Endometrium (tissue), 2 donors: Measurements from ENCODE around the gene MSX2.

Experiments used
- FAIRE-seq: peaks from 2 replicates; lab custom pipeline; 2012; peaks lifted over from hg19 to GRCh38; lab: Jason Lieb, UNC
- donor health status: control.
- donor health status: control.

Gene MSX2

GRCh38 chr5:174718880-174719610, 5.3 kb upstream of the MSX2 start:
- no peak for FAIRE-seq

GRCh38 chr5:174719793-174720611, 4.4 kb upstream of the MSX2 start:
- FAIRE-seq: no peak

GRCh38 chr5:174720612-174721529, 3.5 kb upstream of the MSX2 start:
- no peak for FAIRE-seq

- no peak for FAIRE-seq
These were observed 2.6 kb upstream of the MSX2 start for GRCh38 chr5:174721530-174722432.

GRCh38 chr5:174722500-174722899, 1.9 kb upstream of the MSX2 start:
- FAIRE-seq: no peak

- no peak for FAIRE-seq
These were observed 935 bp upstream of the MSX2 start for GRCh38 chr5:174723315-174723978.

GRCh38 chr5:174723979-174724483, 351 bp upstream of the MSX2 start:
- no peak for FAIRE-seq

- no peak for FAIRE-seq
These were observed 1.0 kb downstream of the MSX2 start for GRCh38 chr5:174725261-174725990.

GRCh38 chr5:174725991-174726601, 1.7 kb downstream of the MSX2 start:
- no peak for FAIRE-seq

GRCh38 chr5:174726916-174727793, 2.8 kb downstream of the MSX2 start:
- FAIRE-seq: no peak

- FAIRE-seq: no peak
These were observed 3.7 kb downstream of the MSX2 start for GRCh38 chr5:174727794-174728680.

GRCh38 chr5:174729075-174729680, 4.8 kb downstream of the MSX2 start:
- no peak for FAIRE-seq

- FAIRE-seq: no peak
These were observed 7.0 kb downstream of the MSX2 start for GRCh38 chr5:174731214-174732035.

GRCh38 chr5:174732036-174733020, 7.9 kb downstream of the MSX2 start:
- FAIRE-seq: no peak
